ENCODE data around the gene KRT72. TPM values are rescaled to one million over a fixed set of nuclear protein-coding genes. Genes with fewer than 3 reads are reported as not detected.
A peak's percentile ranks its signal among the peaks of the same experiment; 100 is the strongest.

The KRT72 gene
- total RNA-seq, 1 experiment from 2014 or later, result not detected

DNA sequence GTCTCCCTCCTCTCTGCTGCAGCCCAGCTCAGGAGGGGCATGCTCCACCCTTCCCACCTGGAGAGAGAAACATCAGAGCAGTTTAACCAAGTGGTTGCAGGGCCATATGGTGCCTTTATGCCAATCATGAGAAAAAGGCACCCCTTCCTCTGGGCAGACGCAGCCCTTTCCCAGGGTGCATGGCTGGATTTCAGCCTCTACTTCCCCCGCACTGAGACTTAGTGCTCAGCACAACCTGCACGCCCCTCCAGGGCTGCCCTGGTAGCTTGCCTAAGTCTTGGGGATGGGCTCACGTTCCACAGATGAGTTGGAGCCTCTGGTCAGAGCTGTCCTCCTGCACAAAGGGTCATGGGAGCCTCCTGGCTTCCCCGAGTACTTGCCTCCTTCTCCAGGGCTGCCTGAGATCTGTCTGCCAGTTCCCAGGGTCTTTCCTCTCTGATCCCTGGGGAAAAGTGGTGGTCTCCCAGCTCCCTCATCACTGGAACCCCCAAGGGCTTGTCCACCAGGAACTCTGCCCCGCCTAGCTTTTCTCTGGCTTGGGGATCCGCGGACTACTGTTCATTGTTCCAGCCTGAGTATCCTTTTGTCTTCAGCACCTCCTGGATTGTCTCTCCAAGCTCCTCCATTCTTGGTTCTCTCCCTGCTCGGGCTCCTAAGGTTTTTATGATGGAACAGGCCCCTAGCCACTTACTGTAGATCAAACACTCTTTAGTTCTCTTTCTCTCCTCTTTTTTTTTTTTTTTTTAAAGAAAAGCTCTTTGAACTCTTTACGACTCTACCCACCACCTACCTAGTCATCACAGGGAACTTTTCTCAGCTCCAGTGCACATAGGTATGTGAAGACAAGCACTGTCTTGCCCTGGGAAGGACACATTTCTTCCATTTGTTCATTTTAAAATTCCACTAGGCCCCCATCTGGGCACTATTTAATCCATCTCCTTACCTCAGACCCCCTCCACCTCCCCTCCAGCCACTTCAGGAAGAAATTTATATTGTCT lies 21.5 kb downstream of the KRT72 start:
- Histone ChIP-seq H3K79me2 (ENCODE audit: insufficient read depth, low read length) (no peaks in the 10 kb centered on the region), H3K18ac (ENCODE audit: insufficient read length, low read depth, low read length) (no peak overlapping the region), H2AK5ac (ENCODE audit: insufficient read length, low read length) (no peak overlapping the region), H4K91ac (ENCODE audit: insufficient read length, low read depth, low read length) (no peak overlapping the region), H4K20me1 (ENCODE audit: control insufficient read depth, insufficient read depth, insufficient read length) (no peaks in the 10 kb centered on the region), H3K4me2 (ENCODE audit: insufficient read depth, insufficient read length, low read length) (no peak overlapping the region), H3K23me2 (ENCODE audit: insufficient read length, low read depth, low read length, poor library complexity, severe bottlenecking) (no peaks in the 10 kb centered on the region), H2BK5ac (ENCODE audit: insufficient read length, low read length) (no peak overlapping the region), H3K9ac (ENCODE audit: extremely low read depth, insufficient read length, low read length) (no peak overlapping the region), H3K14ac (ENCODE audit: insufficient read depth, low read length) (peak overlapping the region; percentile 43; the same call in 1 of the 2 replicates), H2BK20ac (ENCODE audit: low read depth, low read length, poor library complexity, severe bottlenecking) (no peak overlapping the region), H3T11ph (ENCODE audit: low read length) (no peak overlapping the region), H2BK12ac (ENCODE audit: insufficient read length, low read depth, low read length) (no peak overlapping the region), H3K79me1 (ENCODE audit: insufficient read depth, low read depth, low read length, poor library complexity, severe bottlenecking) (no peaks in the 10 kb centered on the region), H4K5ac (ENCODE audit: insufficient read length, low read depth, low read length) (no peak overlapping the region), H3K9me3 (ENCODE audit: control insufficient read depth, low read depth, low read length) (no peaks in the 10 kb centered on the region), H4K8ac (replicated peaks; ENCODE audit: insufficient read length, low read depth, low read length) (no peak overlapping the region), H2AFZ (ENCODE audit: low read length) (no peak overlapping the region), H3K27ac (ENCODE audit: insufficient read length, low read depth, low read length) (no peak overlapping the region), H3K23ac (ENCODE audit: insufficient read length, low read depth, low read length) (no peak overlapping the region), H2BK120ac (ENCODE audit: low read depth, low read length, poor library complexity, severe bottlenecking) (no peak overlapping the region), H3K4me1 (ENCODE audit: insufficient read depth, low read length) (no peaks in the 10 kb centered on the region), H2BK15ac (ENCODE audit: low read depth, low read length) (no peak overlapping the region), H3K56ac (ENCODE audit: insufficient read length, low read depth, low read length) (no peak overlapping the region), H3K4ac (ENCODE audit: low read depth, low read length) (no peak overlapping the region), H3K27me3 (ENCODE audit: insufficient read depth, low read length) (no peaks in the 10 kb centered on the region)
- WGBS (ENCODE audit: extremely low coverage, insufficient read length, low lambda C conversion rate), result no CpG with 5 or more reads among the region's 10 CpGs
- Mint-ChIP-seq H3K4me1 (peaks cover 10 to 12% of the 10 kb centered on the region in 2 experiments), H3K9me3 (no peaks in the 10 kb centered on the region), H3K4me3 (no peak overlapping the region), H3K36me3 (ENCODE audit: insufficient read depth in 1 of 3, low read depth in 3 of 3) (no peaks in the 10 kb centered on the region), H3K27ac (no peak overlapping the region), H3K27me3 (ENCODE audit: low read depth) (peaks cover 5% of the 10 kb centered on the region)
- no peak for DNase-seq
- TF ChIP-seq, protein P1, sequence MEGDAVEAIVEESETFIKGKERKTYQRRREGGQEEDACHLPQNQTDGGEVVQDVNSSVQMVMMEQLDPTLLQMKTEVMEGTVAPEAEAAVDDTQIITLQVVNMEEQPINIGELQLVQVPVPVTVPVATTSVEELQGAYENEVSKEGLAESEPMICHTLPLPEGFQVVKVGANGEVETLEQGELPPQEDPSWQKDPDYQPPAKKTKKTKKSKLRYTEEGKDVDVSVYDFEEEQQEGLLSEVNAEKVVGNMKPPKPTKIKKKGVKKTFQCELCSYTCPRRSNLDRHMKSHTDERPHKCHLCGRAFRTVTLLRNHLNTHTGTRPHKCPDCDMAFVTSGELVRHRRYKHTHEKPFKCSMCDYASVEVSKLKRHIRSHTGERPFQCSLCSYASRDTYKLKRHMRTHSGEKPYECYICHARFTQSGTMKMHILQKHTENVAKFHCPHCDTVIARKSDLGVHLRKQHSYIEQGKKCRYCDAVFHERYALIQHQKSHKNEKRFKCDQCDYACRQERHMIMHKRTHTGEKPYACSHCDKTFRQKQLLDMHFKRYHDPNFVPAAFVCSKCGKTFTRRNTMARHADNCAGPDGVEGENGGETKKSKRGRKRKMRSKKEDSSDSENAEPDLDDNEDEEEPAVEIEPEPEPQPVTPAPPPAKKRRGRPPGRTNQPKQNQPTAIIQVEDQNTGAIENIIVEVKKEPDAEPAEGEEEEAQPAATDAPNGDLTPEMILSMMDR (conservative IDR thresholded peaks at IDR 0.05), result no peak

Measured in H9 (cell line).